ENCODE data around the gene ZMAT1. TPM values are rescaled to one million over a fixed set of nuclear protein-coding genes. Genes with fewer than 3 reads are reported as not detected.
"Not testable (repeated sequence)": the region's sequence is repeated elsewhere in the genome, so short reads cannot be mapped to it uniquely, and the experiment has no call there.

The ZMAT1 gene
- 10 to 100 TPM; 21.4 to 35.1 (median 32.4) TPM for total RNA-seq

DNA sequence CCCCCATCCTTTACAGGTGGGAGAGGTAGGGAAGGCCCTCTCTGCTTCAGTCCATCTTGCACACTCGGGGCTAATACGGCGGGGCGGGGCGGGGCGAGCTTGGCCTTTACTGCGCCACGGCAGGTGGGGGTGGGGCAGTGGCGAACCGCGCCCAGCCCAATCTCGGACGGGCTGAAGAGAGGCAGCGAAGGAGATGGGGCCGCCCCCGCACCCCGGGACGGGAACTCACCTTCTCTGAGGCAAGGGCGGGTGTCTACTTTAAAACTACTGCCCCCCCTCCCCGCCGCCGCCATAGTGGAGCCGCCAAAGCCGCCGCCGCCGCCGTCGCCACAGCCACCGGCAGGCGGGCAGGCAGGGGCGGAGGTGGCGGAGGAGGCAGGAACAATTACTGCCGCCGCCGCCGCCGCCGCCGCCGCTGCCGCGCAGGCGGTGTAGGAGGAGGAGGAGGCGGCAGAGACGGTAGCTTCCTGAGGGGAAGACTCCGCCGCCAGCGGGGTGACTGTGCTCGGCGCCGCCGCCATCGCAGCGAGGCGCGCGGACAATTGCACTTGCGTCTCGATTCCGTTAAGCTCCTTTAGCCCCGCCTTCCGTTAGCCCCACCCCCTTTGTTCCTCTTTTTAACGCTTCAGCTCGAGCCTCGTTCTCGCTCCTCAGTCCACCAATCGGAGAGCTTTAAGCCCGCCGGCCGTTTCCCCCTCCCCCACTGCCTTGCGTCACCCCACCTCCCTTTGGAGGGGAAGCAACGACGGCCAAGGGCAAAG, at the start of gene ZMAT1:
Gene ZMAT1, minus strand, starts transcription at position 540 of the 761 bp plus-strand sequence. Its CDS starts 19 bp downstream, at position 521.
- Histone ChIP-seq H3K9me3 (no peaks in the 10 kb centered on the region), H3K4me3 (replicated peaks in 1 of 3) (peak within 1 kb of the TSS in 2 of 3 donors; percentile 54 to 76), H3K36me3 (no peaks in the 10 kb centered on the region), H3K27ac (peak within 1 kb of the TSS; percentile 93 to 98 (median 96)), H3K27me3 (peaks cover 7% of the 10 kb centered on the region), H3K4me1 (no peaks in the 10 kb centered on the region)
- intact Hi-C loops (cut with DNase I): no loop called here
- DNase-seq: peak; percentile 92 to 93
- TF ChIP-seq CTCF (IDR thresholded peaks at IDR 0.05) (peak in 1 of 6 experiments; percentile 10), POLR2A (IDR thresholded peaks at IDR 0.05) (peak; percentile 24 to 88)
- WGBS, 2 donors: 1 to 3% methylated on average over 5 to 17 of the region's 74 CpGs

DNA sequence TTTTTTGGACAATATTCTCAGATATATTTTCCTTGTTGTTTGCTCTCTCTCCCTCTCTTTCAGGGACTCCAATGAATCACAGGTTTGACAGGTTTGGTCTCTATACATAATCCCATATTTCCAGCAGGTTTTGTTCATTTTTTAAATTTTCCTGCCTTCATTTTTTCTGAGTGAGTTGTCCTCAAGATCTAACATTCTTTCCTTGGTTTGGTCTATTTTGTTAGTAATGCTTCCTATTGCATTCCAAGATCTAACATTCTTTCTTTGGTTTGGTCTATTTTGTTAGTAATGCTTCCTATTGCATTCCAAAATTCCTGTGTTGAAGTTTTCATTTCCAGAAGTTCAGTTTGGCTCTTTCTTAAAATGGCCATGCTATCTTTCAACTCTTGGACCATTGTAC, 45.3 kb upstream of the ZMAT1 start:
- DNase-seq: no peak
- Histone ChIP-seq H3K9me3 (no peaks in the 10 kb centered on the region), H3K4me1 (no peaks in the 10 kb centered on the region), H3K27ac (no peak overlapping the region), H3K27me3 (no peaks in the 10 kb centered on the region), H3K36me3 (no peaks in the 10 kb centered on the region), H3K4me3 (replicated peaks in 1 of 3) (no peak overlapping the region)
- TF ChIP-seq CTCF (IDR thresholded peaks at IDR 0.05): no peak
- no peak for TF ChIP-seq POLR2A (IDR thresholded peaks at IDR 0.05)
- intact Hi-C loops (cut with DNase I): no loop called here

- Histone ChIP-seq H3K9me3 (no peaks in the 10 kb centered on the region), H3K4me3 (replicated peaks in 1 of 3) (no peak overlapping the region), H3K4me1 (no peaks in the 10 kb centered on the region), H3K27me3 (no peaks in the 10 kb centered on the region), H3K36me3 (no peaks in the 10 kb centered on the region), H3K27ac (no peak overlapping the region)
- no peak for DNase-seq
- TF ChIP-seq POLR2A (IDR thresholded peaks at IDR 0.05) (no peak), CTCF (IDR thresholded peaks at IDR 0.05) (no peak)
- intact Hi-C loops (cut with DNase I): no loop called here
These were observed 41.2 kb upstream of the ZMAT1 start for GRCh38 chrX:101973066-101973465.

GRCh38 chrX:101964923-101965539, 33.2 kb upstream of the ZMAT1 start:
- H3K36me3 ChIP-seq; H3K27me3 ChIP-seq; H3K4me3 ChIP-seq (replicated peaks in 1 of 3); H3K27ac ChIP-seq; H3K4me1 ChIP-seq; intact Hi-C loops (cut with DNase I); DNase-seq; H3K9me3 ChIP-seq: not testable (repeated sequence)
- 30 to 70% methylated on average over 1 to 2 of the region's 2 CpGs for WGBS, 2 donors

DNA sequence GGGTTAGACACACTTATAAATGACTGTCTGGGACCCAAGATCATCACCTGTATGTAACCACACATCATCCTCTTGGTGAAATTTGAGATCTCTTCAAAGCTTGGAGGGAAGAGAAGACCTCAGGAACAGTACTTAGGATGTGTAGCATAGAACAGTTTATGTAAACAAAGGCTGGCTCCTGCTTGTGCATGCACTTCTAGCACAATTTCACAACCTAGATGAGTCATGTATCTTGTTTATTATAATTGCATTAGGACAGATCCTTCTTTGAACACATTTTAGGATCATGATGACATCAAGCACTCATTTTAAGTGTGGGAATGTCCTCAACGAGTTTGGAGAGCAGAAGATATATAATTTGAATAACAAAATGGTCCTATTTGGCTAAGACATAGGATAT, 26.3 kb upstream of the ZMAT1 start:
- DNase-seq: no peak
- intact Hi-C loops (cut with DNase I): no loop called here
- no peak for TF ChIP-seq POLR2A (IDR thresholded peaks at IDR 0.05)
- no peaks in the 10 kb centered on the region for H3K36me3 ChIP-seq
- 42 to 48% methylated on average over 1 of the region's 1 CpG for WGBS, 2 donors
- no peaks in the 10 kb centered on the region for H3K4me1 ChIP-seq
- no peaks in the 10 kb centered on the region for H3K9me3 ChIP-seq
- H3K4me3 ChIP-seq (replicated peaks in 1 of 3): no peak overlapping the region
- H3K27ac ChIP-seq: no peak overlapping the region
- no peaks in the 10 kb centered on the region for H3K27me3 ChIP-seq

DNA sequence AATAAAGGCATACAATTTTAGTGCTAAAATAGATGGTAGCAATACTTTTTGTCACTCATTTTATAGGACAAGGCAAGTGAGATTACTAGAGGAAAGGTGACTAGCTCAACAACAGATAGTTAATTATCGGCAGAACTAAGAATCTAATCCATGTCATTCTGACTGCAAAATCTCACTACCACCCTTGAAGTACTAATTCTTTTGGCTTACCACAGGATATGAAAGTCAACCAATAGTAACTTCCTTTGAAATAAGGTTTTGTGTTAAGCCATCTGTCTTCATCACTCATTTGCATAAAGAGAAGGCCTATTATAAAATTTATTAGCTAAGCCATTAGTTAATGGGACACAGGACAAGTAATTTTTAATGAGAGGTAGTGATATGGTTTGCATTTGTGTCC, 25.3 kb upstream of the ZMAT1 start:
- intact Hi-C loops (cut with DNase I): no loop called here
- no peak for DNase-seq
- no peaks in the 10 kb centered on the region for H3K4me1 ChIP-seq
- no peaks in the 10 kb centered on the region for H3K9me3 ChIP-seq
- no peaks in the 10 kb centered on the region for H3K27me3 ChIP-seq
- H3K36me3 ChIP-seq: no peaks in the 10 kb centered on the region
- WGBS, 2 donors: 76 to 81% methylated on average over 1 of the region's 1 CpG
- H3K4me3 ChIP-seq (replicated peaks in 1 of 3): no peak overlapping the region
- no peak overlapping the region for H3K27ac ChIP-seq
- no peak for TF ChIP-seq CTCF (IDR thresholded peaks at IDR 0.05)
- TF ChIP-seq POLR2A (IDR thresholded peaks at IDR 0.05): no peak

Measured in thyroid gland (tissue), 4 donors.